ENCODE results near the gene WIF1. TPM values are rescaled to one million over a fixed set of nuclear protein-coding genes. Genes with fewer than 3 reads are reported as not detected.

The WIF1 gene
- polyA plus RNA-seq, 1 donor (not counting 4 experiments of a cell fraction or from before 2014, with no cell fraction given): not detected

GRCh38 chr12:65125975-65126374 is 4.9 kb upstream of the WIF1 start:
- H3K9ac ChIP-seq (ENCODE audit: control insufficient read depth, extremely low read depth, insufficient read depth, low read length): no peak overlapping the region
- no peak overlapping the region for H3K4me2 ChIP-seq (ENCODE audit: control insufficient read depth, extremely low read depth, insufficient read depth, low read depth, low read length)
- DNase-seq (ENCODE audit: low read depth, low spot score) (no peak), FAIRE-seq (no peak)
- H3K9me3 ChIP-seq (ENCODE audit: control insufficient read depth, low read depth, low read length): no peaks in the 10 kb centered on the region
- no peak overlapping the region for H2AFZ ChIP-seq (ENCODE audit: control insufficient read depth, low read length)
- dilution Hi-C loops (cut with MboI; ENCODE audit: extremely low pct_ligation_motif_present, low sequenced_read_pairs): no loop called here
- H3K36me3 ChIP-seq (ENCODE audit: control insufficient read depth in 2 of 2, extremely low read depth in 1 of 2, insufficient read depth in 2 of 2, low read length in 2 of 2): no peaks in the 10 kb centered on the region
- H3K4me3 ChIP-seq (ENCODE audit: control insufficient read depth in 2 of 3, extremely low read depth in 1 of 3, insufficient read depth in 2 of 3, low read depth in 1 of 3, low read length in 3 of 3): no peak overlapping the region
- H3K27ac ChIP-seq (ENCODE audit: control insufficient read depth, insufficient read depth, low read length): no peak overlapping the region
- H4K20me1 ChIP-seq (ENCODE audit: control insufficient read depth, extremely low read depth, insufficient read depth, low read length): no peaks in the 10 kb centered on the region
- TF ChIP-seq EZH2 (IDR thresholded peaks at IDR 0.05; ENCODE audit: low read length): no peak
- TF ChIP-seq CTCF (optimal IDR thresholded peaks at IDR 0.05 in 1 of 3, IDR thresholded peaks at IDR 0.05 in 1 of 3, conservative IDR thresholded peaks at IDR 0.05 in 1 of 3; ENCODE audit: extremely low read depth in 1 of 3, insufficient read depth in 2 of 3, low read length in 3 of 3): no peak
- H3K27me3 ChIP-seq (ENCODE audit: control insufficient read depth, extremely low read depth, insufficient read depth, low read length): peaks cover 35% of the 10 kb centered on the region
- H3K79me2 ChIP-seq (ENCODE audit: control insufficient read depth, insufficient read depth, low read length): no peaks in the 10 kb centered on the region
- H3K4me1 ChIP-seq (ENCODE audit: control insufficient read depth, extremely low read depth, insufficient read depth, low read length): no peaks in the 10 kb centered on the region
- no peaks in the 10 kb centered on the region for H3K9me1 ChIP-seq (ENCODE audit: control insufficient read depth, extremely low read depth, insufficient read depth, low read length)

GRCh38 chr12:65125247-65125646 is 4.1 kb upstream of the WIF1 start:
- H3K36me3 ChIP-seq (ENCODE audit: control insufficient read depth in 2 of 2, extremely low read depth in 1 of 2, insufficient read depth in 2 of 2, low read length in 2 of 2): no peaks in the 10 kb centered on the region
- no peak overlapping the region for H2AFZ ChIP-seq (ENCODE audit: control insufficient read depth, low read length)
- no peak for FAIRE-seq
- dilution Hi-C loops (cut with MboI; ENCODE audit: extremely low pct_ligation_motif_present, low sequenced_read_pairs): no loop called here
- H3K9me3 ChIP-seq (ENCODE audit: control insufficient read depth, low read depth, low read length): no peaks in the 10 kb centered on the region
- no peaks in the 10 kb centered on the region for H3K79me2 ChIP-seq (ENCODE audit: control insufficient read depth, insufficient read depth, low read length)
- no peaks in the 10 kb centered on the region for H4K20me1 ChIP-seq (ENCODE audit: control insufficient read depth, extremely low read depth, insufficient read depth, low read length)
- no peaks in the 10 kb centered on the region for H3K4me1 ChIP-seq (ENCODE audit: control insufficient read depth, extremely low read depth, insufficient read depth, low read length)
- peaks cover 42% of the 10 kb centered on the region for H3K27me3 ChIP-seq (ENCODE audit: control insufficient read depth, extremely low read depth, insufficient read depth, low read length)
- no peak overlapping the region for H3K4me2 ChIP-seq (ENCODE audit: control insufficient read depth, extremely low read depth, insufficient read depth, low read depth, low read length)
- H3K9me1 ChIP-seq (ENCODE audit: control insufficient read depth, extremely low read depth, insufficient read depth, low read length): no peaks in the 10 kb centered on the region
- H3K9ac ChIP-seq (ENCODE audit: control insufficient read depth, extremely low read depth, insufficient read depth, low read length): no peak overlapping the region
- DNase-seq (ENCODE audit: low read depth, low spot score): no peak
- TF ChIP-seq CTCF (optimal IDR thresholded peaks at IDR 0.05 in 1 of 3, IDR thresholded peaks at IDR 0.05 in 1 of 3, conservative IDR thresholded peaks at IDR 0.05 in 1 of 3; ENCODE audit: extremely low read depth in 1 of 3, insufficient read depth in 2 of 3, low read length in 3 of 3) (no peak), EZH2 (IDR thresholded peaks at IDR 0.05; ENCODE audit: low read length) (no peak)
- no peak overlapping the region for H3K4me3 ChIP-seq (ENCODE audit: control insufficient read depth in 2 of 3, extremely low read depth in 1 of 3, insufficient read depth in 2 of 3, low read depth in 1 of 3, low read length in 3 of 3)
- no peak overlapping the region for H3K27ac ChIP-seq (ENCODE audit: control insufficient read depth, insufficient read depth, low read length)

Data from keratinocyte (primary cell).